Activated effector memory CD4-positive, alpha-beta T cell treated with anti-CD3 and anti-CD28 coated beads, Interleukin-2, amount 50 U/mL, for 16 hours (primary cell): ENCODE measurements around the gene ZNF470.

ENCODE experiments used
- DNase-seq: peaks from one replicate; pipeline ENCODE4 v3.0.0-alpha.2; 2020

The ZNF470 gene

DNA sequence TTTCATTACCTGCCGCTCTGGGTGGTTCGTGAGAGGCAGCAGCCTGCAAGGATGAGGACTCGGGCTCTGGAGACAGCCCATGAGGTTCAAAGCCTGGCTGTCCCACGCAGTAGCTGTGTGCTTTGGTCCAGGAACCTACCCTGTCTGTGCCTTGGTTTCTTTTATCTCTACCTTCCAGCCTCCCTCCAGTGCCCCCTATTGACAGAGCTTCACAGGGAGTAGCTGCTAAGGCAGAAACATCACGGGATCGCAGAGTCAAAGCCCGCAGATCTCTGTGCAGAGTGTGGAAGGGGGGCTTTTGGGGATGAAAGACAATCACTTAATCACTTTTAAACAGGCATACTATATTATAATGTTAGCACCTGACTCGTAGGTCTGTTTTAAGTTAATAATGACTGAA is 44.0 kb downstream of the ZNF470 start:
- DNase-seq, result no peak

- DNase-seq, result no peak
These were observed 45.5 kb downstream of the ZNF470 start for GRCh38 chr19:56612737-56613136.

DNA sequence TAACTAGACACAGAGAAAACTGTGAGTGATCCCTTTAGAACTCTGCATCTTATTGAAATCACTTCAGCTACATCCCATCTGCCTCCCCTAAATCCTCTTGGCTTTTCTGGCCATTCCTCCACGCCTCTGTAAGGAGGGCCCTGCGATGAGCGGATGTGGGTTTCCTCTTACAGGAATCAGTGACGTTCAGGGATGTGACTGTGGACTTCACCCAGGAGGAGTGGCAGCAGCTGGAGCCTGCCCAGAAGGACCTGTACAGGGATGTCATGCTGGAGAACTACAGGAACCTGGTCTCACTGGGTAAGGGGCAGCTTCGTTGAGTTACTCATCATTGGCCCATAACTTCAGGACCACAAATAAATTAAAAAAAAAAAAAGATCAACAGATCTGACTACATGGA is 46.4 kb downstream of the ZNF470 start:
- no peak for DNase-seq

DNA sequence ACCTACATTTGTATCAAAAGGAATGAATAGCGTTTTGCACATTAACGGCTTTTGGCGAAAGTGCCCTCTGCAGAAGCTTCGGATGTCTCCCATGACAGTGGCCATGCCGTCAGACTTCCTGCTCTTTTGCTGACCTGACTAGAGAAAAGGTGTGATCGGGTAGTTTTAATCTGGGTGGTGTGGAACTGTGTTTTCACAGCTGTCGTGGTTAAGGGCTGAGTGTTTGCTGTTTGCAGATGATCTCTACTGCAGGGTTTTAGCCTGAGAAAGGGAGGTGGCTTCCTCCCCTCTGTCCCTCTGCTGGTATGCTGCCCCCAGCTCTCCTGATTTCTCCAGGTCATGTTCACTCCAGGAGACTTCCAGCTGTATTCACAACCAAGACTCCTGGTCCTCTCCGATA is 50.3 kb downstream of the ZNF470 start:
- DNase-seq, result no peak

- DNase-seq, result no peak
These were observed 51.9 kb downstream of the ZNF470 start for GRCh38 chr19:56619121-56619520.

GRCh38 chr19:56622374-56622773 is 55.1 kb downstream of the ZNF470 start:
- DNase-seq, result no peak

DNA sequence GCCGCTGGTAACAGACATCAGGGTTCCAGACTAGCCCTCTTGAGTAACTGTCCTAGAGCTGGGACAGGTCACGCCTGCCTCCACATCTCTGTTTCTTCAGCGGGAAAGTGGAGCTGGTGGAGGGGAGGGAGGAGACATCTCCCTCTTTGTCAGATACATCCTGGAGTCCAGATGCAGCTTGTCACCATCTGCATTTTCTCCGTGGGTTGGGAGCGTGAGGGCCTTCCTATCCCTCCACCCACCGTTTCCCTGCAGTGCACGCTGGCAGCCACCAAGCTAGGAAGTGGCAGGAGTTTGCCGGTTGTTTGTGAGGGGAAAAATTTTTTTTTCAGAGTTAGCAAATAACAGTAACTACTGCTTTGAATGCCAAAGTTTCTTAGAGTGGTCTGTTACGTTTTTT is 55.7 kb downstream of the ZNF470 start:
- DNase-seq, result no peak

- no peak for DNase-seq
These were observed 58.4 kb downstream of the ZNF470 start for GRCh38 chr19:56625708-56626107.

DNA sequence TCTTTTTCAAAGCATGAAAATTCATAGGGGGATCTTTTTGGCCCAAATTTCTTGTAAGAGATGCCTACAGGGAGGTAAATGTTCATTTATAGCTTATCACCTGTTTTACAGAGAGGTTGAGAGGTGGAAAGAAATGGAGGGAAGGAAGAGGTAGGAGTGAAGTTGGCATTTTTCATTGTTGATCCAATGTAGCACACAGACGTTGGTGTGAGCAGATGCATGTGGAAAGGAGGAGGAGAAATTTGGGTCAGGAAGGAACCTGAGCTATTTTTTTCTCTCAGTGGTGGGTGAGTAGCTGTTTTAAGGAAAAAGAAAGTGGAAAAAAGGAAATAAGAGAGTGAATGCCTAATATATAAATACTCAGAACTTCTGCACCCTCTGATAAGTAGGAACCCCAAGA is 65.8 kb downstream of the ZNF470 start:
- DNase-seq, result no peak

- DNase-seq, result no peak
These were observed 70.8 kb downstream of the ZNF470 start for GRCh38 chr19:56637976-56638555.
